ENCODE results near the gene GALNT17.

GRCh38 chr7:71198391-71198790, 66.4 kb downstream of the GALNT17 start:
- TF ChIP-seq CTCF (IDR thresholded peaks at IDR 0.05; ENCODE audit: borderline replicate concordance, extremely low read depth, low read length, poor library complexity, severe bottlenecking) (no peak), EZH2 (IDR thresholded peaks at IDR 0.05; ENCODE audit: borderline replicate concordance, low read depth, low read length, severe bottlenecking) (no peak)

All from DND-41 (cell line).